Measurements from ENCODE around the gene SNX11.
A peak's percentile ranks its signal among the peaks of the same experiment; 100 is the strongest.

The SNX11 gene

DNA sequence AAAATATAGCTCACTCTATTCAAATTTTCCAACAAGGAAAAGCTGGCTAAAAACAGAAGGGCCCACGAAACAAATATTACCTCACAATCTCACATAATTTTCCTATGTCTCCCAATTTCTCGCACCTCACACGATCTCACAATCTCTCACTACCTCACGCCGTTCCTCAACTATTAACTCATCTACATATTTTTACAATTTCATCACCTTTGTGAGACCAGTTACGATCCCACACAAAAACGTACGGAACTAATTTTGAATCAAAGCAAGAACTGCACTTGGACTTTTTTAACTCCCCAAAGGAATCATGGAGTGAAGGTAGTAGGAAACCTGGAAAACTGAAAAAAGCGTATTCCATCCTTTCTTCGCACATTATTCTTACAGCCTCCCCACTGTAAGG lies 7.4 kb upstream of the SNX11 start:
- no peak for DNase-seq (ENCODE audit: low read depth)

GRCh38 chr17:48100591-48101011 lies 7.0 kb upstream of the SNX11 start:
- DNase-seq (ENCODE audit: low read depth): no peak

GRCh38 chr17:48101012-48101720 lies 6.4 kb upstream of the SNX11 start, which contains the start of gene CBX1:
Gene CBX1 (minus strand): TSS chr17:48101478. CDS start chr17:48077004, 24,474 bp downstream.
- peak; percentile 88 for DNase-seq (ENCODE audit: low read depth)

GRCh38 chr17:48102043-48102750 lies 5.4 kb upstream of the SNX11 start:
- no peak for DNase-seq (ENCODE audit: low read depth)

DNA sequence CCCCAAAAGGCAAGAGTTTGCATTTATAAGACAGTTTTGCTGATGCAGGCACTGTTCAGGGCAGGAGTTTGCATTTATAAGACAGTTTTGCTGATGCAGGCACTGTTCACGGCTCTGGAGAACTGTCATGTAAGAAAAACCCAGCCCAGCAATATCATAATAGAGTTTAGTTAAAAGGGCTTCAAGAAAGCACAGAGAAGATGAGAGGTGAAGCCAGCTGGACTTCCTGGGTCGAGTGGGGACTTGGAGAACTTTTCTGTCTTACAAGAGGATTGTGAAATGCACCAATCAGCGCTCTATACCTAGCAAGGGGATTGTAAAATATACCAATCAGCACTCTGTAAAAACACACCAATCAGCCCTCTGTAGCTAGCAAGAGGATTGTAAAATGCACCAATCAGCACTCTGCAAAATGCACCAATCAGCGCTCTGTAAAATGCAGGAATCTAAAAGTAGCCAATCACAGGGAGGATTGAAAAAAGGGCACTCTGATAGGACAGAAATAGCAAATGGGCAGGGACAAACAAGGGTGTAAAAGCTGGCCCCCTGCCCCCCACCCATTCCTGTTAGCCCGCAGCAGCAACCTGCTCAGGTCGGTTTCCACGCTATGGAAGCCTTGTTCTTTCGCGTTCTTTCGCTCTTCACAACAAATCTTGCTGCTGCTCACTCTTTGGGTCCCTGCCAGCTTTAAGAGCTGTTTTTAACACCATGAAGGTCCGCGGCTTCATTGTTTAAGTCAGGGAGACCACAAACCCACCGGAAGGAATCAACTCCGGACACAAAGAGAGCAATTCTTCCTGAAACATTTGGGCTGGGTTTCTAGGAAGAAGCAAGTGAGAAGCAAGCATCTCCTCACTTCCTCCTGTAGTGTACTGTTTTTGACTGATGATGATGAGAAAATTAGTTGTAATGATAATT lies 4.5 kb upstream of the SNX11 start:
- DNase-seq (ENCODE audit: low read depth): no peak

GRCh38 chr17:48104440-48104839 lies 3.1 kb upstream of the SNX11 start:
- no peak for DNase-seq (ENCODE audit: low read depth)

DNA sequence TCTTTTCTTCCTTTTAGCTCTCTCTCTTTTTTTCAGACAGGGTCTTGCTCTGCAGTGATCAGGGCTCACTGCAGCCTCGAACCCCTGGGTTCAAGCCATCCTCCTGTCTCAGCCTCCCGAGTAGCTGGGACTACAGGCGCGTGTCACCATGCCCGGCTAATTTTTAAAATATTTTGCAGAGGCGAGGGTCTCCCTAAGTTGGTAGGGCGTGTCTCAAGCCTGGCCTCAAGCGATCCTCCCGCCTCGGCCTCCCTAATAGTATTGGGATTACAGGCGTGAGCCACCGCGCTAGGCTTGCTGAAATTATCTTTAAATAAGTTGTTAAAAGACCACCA lies 797 bp upstream of the SNX11 start:
- no peak for DNase-seq (ENCODE audit: low read depth)

- no peak for DNase-seq (ENCODE audit: low read depth)
Measured at GRCh38 chr17:48110761-48111160, 3.2 kb downstream of the SNX11 start.

- DNase-seq (ENCODE audit: low read depth): no peak
Measured at GRCh38 chr17:48111937-48112241, 4.3 kb downstream of the SNX11 start.

GRCh38 chr17:48113201-48113676 lies 5.7 kb downstream of the SNX11 start:
- DNase-seq (ENCODE audit: low read depth): no peak

DNA sequence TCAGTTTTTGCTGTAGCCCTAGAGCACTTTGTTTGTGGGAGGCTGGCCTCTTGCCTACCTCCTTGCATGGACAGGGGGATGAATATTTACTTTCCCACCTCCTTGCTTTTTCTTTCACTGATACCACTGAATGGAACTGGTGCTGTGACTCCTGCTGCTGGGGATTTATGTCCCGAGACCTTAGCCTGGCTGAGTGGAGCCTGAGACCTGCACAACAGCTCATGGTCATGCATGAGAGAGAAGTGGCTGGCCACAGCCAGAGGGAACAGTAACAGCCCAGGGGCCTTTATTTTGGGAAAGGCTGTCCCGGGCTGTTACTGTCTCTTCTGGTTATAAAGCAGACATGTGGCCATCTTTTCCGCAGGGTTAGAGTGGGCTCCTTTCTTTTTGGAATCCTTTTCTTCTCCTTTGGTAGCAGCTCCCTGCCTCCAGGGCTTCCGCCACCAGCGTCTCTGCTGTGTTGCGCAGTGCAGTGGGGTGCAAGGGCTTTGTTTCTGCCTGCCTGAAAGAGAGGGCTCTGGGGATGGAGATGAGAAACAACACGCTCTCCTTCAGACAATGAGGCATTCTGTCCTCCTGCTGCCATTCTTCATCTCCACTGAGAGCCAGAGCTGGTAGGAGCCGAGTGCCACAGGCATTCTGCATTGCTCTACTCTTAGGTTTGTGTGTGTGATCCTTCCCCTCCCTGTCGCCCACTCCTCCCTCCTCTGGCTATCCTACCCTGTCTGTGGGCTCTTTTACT lies 14.5 kb downstream of the SNX11 start:
- DNase-seq (ENCODE audit: low read depth): no peak

- no peak for DNase-seq (ENCODE audit: low read depth)
Measured at GRCh38 chr17:48122665-48123045, 15.1 kb downstream of the SNX11 start.

DNA sequence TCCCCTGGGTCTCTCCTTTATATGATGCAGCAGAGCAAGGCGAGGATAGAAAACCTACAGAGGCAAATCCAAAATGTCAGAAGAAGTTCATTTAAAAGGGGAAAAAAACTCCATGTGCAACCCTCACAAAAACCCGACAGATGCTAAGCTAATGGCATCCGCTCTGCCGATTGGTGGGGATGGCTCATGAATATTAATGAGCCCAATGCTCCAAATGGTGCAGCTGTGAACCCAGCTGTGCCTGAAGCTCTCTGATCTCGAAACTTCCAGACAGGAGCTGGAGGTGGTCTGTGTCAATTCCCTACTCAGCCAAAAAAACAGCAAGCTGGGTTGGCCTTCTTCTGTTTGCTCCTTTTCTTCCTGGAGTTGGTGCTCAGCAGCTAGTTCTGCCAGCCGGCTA lies 15.5 kb downstream of the SNX11 start:
- no peak for DNase-seq (ENCODE audit: low read depth)

DNA sequence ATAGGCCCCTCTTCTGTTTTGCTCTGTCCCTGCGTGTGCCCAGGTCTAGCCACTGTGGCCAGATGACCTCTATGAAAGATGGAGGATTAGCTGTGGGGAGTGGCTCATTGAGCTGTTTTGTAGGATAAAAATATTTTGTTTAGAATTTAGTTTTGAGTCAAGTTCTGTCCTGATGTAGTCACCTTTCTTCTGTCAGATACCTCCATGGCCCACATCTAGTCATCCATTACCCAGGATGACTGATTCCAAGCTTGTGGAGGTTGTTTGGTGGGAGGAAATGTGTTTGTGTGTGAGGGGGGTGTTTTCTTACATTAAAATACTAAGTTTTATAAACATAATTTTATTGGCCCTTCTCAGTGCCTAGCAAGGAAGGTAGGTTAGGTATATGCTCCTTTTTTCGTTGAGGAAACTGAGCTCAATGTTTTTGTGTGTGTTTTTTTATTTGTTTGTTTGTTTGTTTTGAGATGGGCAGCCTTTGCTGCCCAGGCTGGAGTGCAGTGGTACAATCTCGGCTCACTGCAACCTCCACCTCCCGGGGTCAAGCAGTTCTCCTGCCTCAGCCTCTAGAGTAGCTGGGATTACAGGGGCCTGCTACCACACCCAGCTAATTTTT lies 16.3 kb downstream of the SNX11 start:
- no peak for DNase-seq (ENCODE audit: low read depth)

DNA sequence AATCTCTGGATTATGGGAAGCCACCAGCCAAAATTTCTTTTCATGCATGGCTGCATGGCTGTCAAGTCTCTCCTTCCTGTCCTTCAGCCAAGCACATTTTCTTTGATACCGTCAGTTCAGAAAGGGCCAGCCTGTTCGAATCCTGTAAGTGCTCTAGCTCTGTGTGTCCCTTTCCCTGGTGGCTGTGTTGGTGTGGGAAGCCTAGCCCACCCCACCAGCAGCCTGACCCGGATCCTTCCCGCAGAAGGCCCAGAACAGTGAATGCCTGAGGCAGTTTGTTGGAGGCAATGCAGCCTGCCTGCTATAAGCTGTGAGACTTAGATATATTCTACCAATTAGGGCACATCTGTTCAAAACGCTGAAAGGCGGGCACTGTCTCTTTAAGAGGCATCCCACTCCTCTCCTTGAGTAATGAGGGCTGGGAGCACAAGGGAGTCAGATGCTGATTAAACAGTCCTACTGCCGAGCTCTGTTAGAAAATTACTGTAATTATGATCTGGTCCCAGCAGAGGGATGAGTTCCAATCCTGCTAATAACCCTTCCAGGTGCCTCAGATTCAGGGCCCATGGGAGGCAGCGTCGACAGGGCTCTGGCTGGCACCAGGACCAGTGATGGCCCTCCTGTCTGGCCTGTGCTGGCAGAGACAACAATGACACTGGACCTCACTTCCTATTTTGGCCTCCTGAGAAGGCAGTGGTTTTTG lies 18.4 kb downstream of the SNX11 start:
- DNase-seq (ENCODE audit: low read depth): no peak

DNA sequence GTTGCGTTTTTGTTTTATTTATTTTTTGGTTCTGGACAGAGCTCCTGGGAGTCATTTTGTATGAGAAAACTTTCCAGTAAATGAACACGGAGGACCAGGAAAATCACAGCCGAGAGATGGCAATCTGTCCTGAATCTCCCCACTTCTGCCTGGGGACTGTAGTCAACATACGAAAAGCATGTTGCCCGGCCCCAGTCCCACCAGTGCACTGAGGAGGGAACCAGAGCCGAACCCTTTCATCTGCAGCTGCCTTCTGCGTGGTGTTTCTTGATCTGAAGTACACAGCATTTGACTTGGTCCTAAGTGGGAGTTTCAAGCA lies 18.9 kb downstream of the SNX11 start:
- no peak for DNase-seq (ENCODE audit: low read depth)

GRCh38 chr17:48127371-48128051 lies 19.9 kb downstream of the SNX11 start:
- no peak for DNase-seq (ENCODE audit: low read depth)

DNA sequence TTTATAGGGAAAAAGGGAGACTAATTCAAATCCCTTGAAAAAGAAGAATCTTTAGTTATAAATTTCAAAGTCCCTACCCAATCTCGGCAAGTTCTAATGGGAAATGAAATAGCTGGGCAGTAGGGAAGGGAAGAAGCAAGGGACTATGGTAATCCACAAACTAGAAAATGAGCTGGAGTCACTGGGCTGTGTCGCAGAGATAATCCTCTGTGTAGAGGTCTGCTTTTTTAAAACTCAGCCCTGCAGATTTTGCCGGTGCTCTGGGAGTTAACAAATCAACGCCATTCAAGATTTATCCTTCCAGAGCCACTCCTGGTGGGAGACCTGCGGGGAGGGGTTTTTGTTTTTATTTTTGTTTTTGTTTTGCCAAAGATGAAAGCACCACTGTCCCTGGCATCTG lies 20.8 kb downstream of the SNX11 start:
- no peak for DNase-seq (ENCODE audit: low read depth)

- no peak for DNase-seq (ENCODE audit: low read depth)
Measured at GRCh38 chr17:48129981-48130380, 22.4 kb downstream of the SNX11 start.

- no peak for DNase-seq (ENCODE audit: low read depth)
Measured at GRCh38 chr17:48131216-48131824, 23.8 kb downstream of the SNX11 start.
